HepG2 (cell line): ENCODE measurements around the gene PDK1. TPM values are rescaled to one million over a fixed set of nuclear protein-coding genes. Genes with fewer than 3 reads are reported as not detected.

ENCODE experiments used
- DRAP1 ChIP-seq: IDR thresholded peaks from 2 replicates; pipeline ENCODE4 v1.6.1; 2016; ENCODE audit warnings: missing genetic modification reagents, missing compliant biosample characterization
- E2F2 ChIP-seq: sonication (generic); formaldehyde crosslinking; IDR thresholded peaks from 2 replicates; pipeline ENCODE4 v1.4.0; 2020; ENCODE audit warnings: missing genetic modification reagents, borderline replicate concordance
- FOXA3 ChIP-seq: IDR thresholded peaks from 2 replicates; pipeline ENCODE4 v1.6.1; 2016; ENCODE audit warnings: missing genetic modification reagents, missing compliant biosample characterization
- GATAD2A ChIP-seq: IDR thresholded peaks from 2 replicates; pipeline ENCODE4 v1.6.1; 2016
- HNRNPK ChIP-seq: fragments of 200-400 bp; formaldehyde crosslinking; IDR thresholded peaks from 2 replicates; pipeline ENCODE4 v1.6.1; 2018; ENCODE audit warnings: low read length, low read depth, moderate library complexity, mild to moderate bottlenecking; ENCODE audit not compliant: poor library complexity, severe bottlenecking
- MIXL1 ChIP-seq: IDR thresholded peaks from 2 replicates; pipeline ENCODE4 v1.6.1; 2016
- PAF1 ChIP-seq: IDR thresholded peaks from 2 replicates; pipeline ENCODE4 v1.6.1; 2016; ENCODE audit warnings: missing genetic modification reagents, missing compliant biosample characterization
- RFXANK ChIP-seq: IDR thresholded peaks from 2 replicates; pipeline ENCODE4 v1.6.1; 2016
- SAP130 ChIP-seq: IDR thresholded peaks from 2 replicates; pipeline ENCODE4 v1.6.1; 2016; ENCODE audit warnings: low read depth
- SIN3B ChIP-seq: fragments of 150-350 bp; IDR thresholded peaks from 2 replicates; pipeline ENCODE4 v1.6.1; 2014; ENCODE audit warnings: low read length
- ZBTB43 ChIP-seq: sonication (generic); formaldehyde crosslinking; conservative IDR thresholded peaks from 2 replicates; pipeline ENCODE4 v1.4.0; 2020; ENCODE audit warnings: missing genetic modification reagents
- ZNF225 ChIP-seq: sonication (generic); formaldehyde crosslinking; IDR thresholded peaks from 2 replicates; pipeline ENCODE4 v1.4.0; 2020; ENCODE audit warnings: mild to moderate bottlenecking, missing genetic modification reagents
- ZNF564 ChIP-seq: sonication (generic); formaldehyde crosslinking; IDR thresholded peaks from 2 replicates; pipeline ENCODE4 v1.8.1; 2023; ENCODE audit warnings: mild to moderate bottlenecking, missing genetic modification reagents
- ZNF569 ChIP-seq: sonication (generic); formaldehyde crosslinking; IDR thresholded peaks from 2 replicates; pipeline ENCODE4 v1.5.0; 2020; ENCODE audit warnings: mild to moderate bottlenecking, missing genetic modification reagents, moderate library complexity, borderline replicate concordance
- ZNF589 ChIP-seq: sonication (generic); formaldehyde crosslinking; conservative IDR thresholded peaks from 2 replicates; pipeline ENCODE4 v1.8.0; 2022; ENCODE audit warnings: mild to moderate bottlenecking, moderate library complexity, missing genetic modification reagents
- ZNF598 ChIP-seq: sonication (generic); formaldehyde crosslinking; IDR thresholded peaks from 2 replicates; pipeline ENCODE4 v1.5.1; 2020; ENCODE audit warnings: mild to moderate bottlenecking, missing genetic modification reagents, borderline replicate concordance
- ZNF660 ChIP-seq: sonication (generic); formaldehyde crosslinking; IDR thresholded peaks from 2 replicates; pipeline ENCODE4 v1.5.1; 2020; ENCODE audit warnings: mild to moderate bottlenecking, low read depth, missing genetic modification reagents, borderline replicate concordance
- ZNF687 ChIP-seq: sonication (generic); formaldehyde crosslinking; IDR thresholded peaks from 2 replicates; pipeline ENCODE4 v1.5.1; 2020; ENCODE audit warnings: mild to moderate bottlenecking, missing genetic modification reagents, moderate library complexity
- ZNF878 ChIP-seq: sonication (generic); formaldehyde crosslinking; IDR thresholded peaks from 2 replicates; pipeline ENCODE4 v1.8.1; 2023; ENCODE audit warnings: mild to moderate bottlenecking, missing genetic modification reagents, moderate library complexity
- polyA plus RNA-seq, 8 experiments: library from polyadenylated mRNA; depleted of rRNA in 3 of 8; stranded (reverse) in 7 of 8; unstranded in 1 of 8; fragments of >200 nt; fragmentation: Illumina TruSeq in 4 of 8; extraction: Trizol in 4 of 8; gene quantifications; 2 replicates each; pipeline versions ENCODE4 v1.2.1 to v1.2.3, GENCODE V29; 2011 to 2016; ENCODE audit warnings: low read depth in 4 of 8, missing spikeins in 1 of 8, mixed read lengths in 1 of 8; ENCODE audit not compliant: insufficient read depth in 1 of 8
- total RNA-seq, 5 experiments: library from RNA; depleted of rRNA; stranded (reverse); fragments of >200 nt; fragmentation: Illumina TruSeq; extraction: Trizol; gene quantifications; 2 replicates each; pipeline ENCODE4 v1.2.3, GENCODE V29; 2016; ENCODE audit warnings: low read depth in 1 of 5
- TF ChIP-seq, protein P1 (sequence below): sonication (generic); formaldehyde crosslinking; IDR thresholded peaks from 2 replicates; pipeline ENCODE4 v1.5.0; 2020; ENCODE audit warnings: missing genetic modification reagents
- TF ChIP-seq, protein P2 (sequence below): sonication (generic); formaldehyde crosslinking; IDR thresholded peaks from 2 replicates; pipeline ENCODE4 v1.4.0; 2020; ENCODE audit warnings: missing genetic modification reagents

The PDK1 gene
- total and polyA plus RNA-seq, 2 of the 13 experiments (the other 11 are each of a cell fraction or from before 2014, with no cell fraction given): 11.9 to 96.9 TPM

DNA sequence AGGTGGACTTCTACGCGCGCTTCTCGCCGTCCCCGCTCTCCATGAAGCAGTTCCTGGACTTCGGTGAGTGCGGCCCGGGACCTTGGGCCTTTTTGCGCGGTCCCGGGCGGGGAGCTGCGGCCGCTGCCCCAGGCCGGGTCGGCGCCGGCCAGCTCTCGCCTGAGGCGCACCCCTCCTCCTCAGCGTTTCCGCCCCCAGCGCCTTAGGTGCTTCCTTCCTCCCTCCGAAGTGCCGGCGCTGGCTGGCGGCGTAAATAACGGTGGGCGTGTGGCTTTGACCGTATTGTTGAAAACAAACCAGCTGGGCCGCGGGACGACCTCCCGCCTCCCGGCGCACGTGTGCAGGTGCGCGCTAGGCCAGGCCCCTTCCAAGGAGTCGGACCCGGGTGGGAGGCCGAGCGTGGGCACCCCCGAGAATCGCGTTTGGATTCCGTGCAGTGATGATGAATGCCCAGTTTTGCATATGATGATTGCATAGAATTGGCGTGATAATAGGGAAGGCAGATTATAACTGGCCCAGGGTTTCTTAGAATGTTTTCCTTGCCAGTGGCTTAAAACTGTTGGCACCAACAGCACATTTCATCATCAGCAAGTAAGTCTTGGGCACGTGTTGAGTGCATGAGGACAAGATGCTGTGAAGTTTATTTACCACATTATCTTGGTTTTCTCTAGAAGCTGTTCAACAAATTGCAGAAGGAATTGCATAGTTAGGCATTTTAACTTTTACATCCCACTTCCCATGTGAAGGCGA, 569 bp downstream of the PDK1 start (continued):
- no peak for TF ChIP-seq ZNF878 (CRISPR knock-in tag)
- TF ChIP-seq HNRNPK: no peak
- 0 out of 2 replicates have a peak, but pooled peaks have one; percentile 52 for TF ChIP-seq GATAD2A
- TF ChIP-seq ZNF225: peak; percentile 72
- TF ChIP-seq ZNF589 (CRISPR knock-in tag): peak; percentile 84; the same call in 1 of the 2 replicates
- no peak; the same call in 1 of the 2 replicates for TF ChIP-seq DRAP1 (CRISPR knock-in tag)
- peak; percentile 77 for TF ChIP-seq ZNF687 (CRISPR knock-in tag)
- no peak for TF ChIP-seq SIN3B
- peak; percentile 51; the same call in 1 of the 2 replicates for TF ChIP-seq E2F2 (CRISPR knock-in tag)
- no peak for TF ChIP-seq ZNF569 (CRISPR knock-in tag)
- no peak for TF ChIP-seq PAF1
- peak; percentile 50; the same call in 1 of the 2 replicates for TF ChIP-seq SAP130 (CRISPR knock-in tag)
- peak; percentile 65; the same call in 1 of the 2 replicates for TF ChIP-seq ZNF598 (CRISPR knock-in tag)
- TF ChIP-seq ZNF564 (CRISPR knock-in tag): no peak
- no peak; the same call in 1 of the 2 replicates for TF ChIP-seq MIXL1 (CRISPR knock-in tag)
- TF ChIP-seq RFXANK (CRISPR knock-in tag): no peak
- 0 out of 2 replicates have a peak, but pooled peaks have one; percentile 57 for TF ChIP-seq ZNF660
- TF ChIP-seq, protein P1, sequence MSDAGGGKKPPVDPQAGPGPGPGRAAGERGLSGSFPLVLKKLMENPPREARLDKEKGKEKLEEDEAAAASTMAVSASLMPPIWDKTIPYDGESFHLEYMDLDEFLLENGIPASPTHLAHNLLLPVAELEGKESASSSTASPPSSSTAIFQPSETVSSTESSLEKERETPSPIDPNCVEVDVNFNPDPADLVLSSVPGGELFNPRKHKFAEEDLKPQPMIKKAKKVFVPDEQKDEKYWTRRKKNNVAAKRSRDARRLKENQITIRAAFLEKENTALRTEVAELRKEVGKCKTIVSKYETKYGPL (CRISPR knock-in tag): 0 out of 2 replicates have a peak, but pooled peaks have one; percentile 39
- TF ChIP-seq ZBTB43 (CRISPR knock-in tag): no peak
- TF ChIP-seq, protein P2, sequence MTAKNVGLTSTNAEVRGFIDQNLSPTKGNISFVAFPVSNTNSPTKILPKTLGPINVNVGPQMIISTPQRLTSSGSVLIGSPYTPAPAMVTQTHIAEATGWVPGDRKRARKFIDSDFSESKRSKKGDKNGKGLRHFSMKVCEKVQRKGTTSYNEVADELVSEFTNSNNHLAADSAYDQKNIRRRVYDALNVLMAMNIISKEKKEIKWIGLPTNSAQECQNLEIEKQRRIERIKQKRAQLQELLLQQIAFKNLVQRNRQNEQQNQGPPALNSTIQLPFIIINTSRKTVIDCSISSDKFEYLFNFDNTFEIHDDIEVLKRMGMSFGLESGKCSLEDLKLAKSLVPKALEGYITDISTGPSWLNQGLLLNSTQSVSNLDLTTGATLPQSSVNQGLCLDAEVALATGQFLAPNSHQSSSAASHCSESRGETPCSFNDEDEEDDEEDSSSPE (CRISPR knock-in tag): 0 out of 2 replicates have a peak, but pooled peaks have one; percentile 30
- no peak; the same call in 1 of the 2 replicates for TF ChIP-seq FOXA3 (CRISPR knock-in tag)
